HG03378 (cell line): ENCODE results near the gene KIT.

Experiments used
- ATAC-seq: cut with Tn5 transposase; IDR thresholded peaks from one replicate; pipeline ENCODE4 v1.9.1; 2021; ENCODE audit warnings: mild to moderate bottlenecking, moderate library complexity; ENCODE audit not compliant: unreplicated experiment

KIT gene

DNA sequence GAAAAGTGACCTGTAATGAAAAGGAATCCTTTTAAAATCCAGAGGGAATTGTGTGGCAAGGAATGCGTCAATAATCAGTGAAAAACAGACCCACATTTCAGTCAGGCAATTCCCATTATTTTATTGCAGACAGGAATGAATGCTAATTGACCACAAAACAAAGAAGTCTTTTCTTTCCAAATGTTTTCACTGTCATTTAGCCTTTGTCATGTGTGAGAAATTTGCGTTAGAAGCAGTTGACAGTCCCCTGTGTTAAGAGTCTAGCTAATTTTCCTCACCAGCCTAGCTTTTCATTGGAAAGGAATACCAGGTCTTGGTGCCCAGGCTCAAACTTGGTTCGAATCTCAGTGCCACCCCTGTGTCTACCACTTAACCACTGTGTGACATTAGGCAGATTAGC is 83.4 kb downstream of the KIT start:
- ATAC-seq, result no peak

DNA sequence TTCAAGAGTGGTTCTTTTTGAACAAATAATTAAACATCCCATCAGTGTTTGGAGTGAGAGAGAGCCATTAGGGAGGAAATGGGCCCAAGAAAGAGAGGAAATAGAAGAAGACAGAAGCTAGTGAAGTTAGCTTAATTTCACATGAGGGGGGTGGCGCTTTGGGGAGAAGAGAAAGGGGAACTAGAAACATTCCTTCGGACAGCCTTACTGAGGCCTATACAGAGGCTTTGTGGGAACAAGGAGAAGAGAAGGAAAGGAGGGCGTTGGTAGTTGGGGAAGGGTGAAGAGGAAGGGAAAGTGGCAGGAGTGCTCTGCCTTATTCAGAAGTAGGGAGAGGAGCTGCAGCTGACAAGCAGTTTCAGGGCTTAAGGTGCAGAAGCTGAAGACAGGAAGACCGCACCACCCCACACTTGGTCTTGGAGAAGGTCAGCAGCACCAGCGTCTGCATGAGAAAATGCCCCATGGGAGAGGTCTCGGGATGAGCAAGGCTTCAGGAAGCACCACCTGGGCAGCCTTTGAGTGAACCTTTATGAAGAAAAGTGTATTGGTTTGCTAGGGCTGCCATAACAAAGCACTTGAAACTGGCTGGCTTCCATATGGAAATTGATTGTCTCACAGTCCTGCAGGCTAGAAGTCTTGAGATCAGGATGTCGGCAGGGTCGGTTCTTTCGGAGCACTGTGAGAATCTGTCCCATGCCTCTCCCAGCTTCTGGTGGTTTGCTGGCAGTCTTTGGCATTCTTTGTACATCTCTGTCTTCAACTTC is 85.1 kb downstream of the KIT start:
- ATAC-seq, result no peak

DNA sequence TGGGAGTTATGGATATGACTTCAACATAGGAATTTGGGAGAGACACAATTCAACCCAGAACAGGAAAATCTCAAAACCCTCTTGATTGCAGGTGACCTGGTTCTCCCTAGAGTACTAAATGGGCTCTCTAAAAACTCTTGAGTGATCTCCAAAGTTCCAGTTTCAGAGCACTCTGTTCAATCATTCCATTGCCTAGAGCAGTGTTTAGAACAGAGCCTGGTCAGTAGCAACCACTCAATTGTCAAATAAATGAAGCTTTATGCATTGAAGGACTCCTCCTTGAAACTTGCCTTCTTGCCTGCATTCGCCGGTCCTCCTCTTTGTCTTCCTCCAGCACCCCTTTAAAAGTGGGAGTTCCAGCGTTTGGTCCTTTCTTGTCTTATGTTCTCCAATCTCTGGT is 85.8 kb downstream of the KIT start:
- no peak for ATAC-seq

DNA sequence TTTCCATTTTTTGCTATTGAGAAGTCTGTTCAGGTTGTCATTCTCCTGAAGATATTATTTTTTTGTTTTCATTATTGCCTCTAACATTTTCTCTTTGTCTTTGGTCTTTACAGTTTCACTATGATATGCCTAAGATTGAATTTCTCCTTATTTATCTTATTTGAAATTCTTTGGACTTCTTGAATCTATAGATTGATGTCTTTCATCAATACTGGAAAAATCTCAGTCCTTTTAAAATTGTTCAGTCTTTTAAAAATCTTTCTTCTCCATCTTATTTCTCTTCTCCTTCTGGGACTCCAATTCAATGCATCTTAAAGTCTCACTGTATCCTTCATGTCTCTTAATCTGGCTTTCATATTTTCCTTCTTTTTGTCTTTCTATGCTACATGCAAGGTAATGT is 86.7 kb downstream of the KIT start:
- no peak for ATAC-seq

DNA sequence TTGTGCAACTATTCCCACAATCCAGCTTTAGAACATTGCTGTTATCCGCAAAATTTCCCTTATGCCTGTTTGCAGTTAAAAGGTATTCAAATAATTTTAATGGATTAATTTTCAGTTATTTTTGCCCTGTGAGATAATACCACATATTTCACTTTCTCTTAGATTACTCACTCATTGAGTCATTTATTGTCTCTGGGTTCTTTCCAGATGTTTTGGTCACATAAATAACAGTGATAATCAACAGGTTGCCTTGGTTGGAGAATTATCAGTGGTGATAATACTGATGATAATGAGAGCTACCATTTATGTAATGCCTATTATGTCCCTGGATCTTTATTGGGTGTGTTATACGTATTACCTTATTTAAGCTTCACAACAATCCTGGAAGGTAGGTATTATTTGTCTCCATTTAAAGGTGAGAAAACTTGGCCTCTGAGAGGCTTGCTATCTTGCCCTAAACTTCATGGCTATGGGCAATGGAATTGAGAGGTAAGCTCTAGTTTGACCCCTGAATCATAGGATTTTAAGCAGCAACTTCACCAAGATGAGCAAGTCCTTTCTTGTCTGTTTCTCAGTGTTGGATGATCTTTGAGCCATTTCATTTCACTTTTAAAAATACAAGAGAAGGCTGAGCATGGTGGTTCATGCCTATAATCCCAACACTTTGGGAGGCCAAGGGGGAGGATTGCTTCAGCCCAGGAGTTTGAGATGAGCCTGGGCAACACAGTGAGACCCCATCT is 87.4 kb downstream of the KIT start:
- ATAC-seq, result no peak

DNA sequence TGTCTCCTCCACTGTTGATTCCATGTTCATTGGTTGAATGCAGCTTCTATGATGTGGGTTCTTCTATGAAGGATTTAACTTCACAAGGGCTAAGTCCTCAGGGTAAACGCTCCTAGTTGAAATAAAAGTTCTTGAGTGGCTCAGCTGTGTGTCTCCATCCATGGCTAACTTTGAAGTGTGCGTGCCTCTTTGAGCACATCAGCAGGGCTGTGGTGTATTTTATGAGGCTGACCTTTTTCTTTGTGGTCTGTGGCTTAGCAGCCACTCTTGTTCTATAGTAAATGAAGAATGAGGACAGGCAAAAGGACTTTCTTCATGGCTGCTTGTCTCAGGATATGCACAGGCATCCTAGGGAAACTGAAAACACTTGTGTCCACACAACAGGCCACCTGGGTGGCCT is 88.5 kb downstream of the KIT start:
- ATAC-seq, result peak; percentile 76

DNA sequence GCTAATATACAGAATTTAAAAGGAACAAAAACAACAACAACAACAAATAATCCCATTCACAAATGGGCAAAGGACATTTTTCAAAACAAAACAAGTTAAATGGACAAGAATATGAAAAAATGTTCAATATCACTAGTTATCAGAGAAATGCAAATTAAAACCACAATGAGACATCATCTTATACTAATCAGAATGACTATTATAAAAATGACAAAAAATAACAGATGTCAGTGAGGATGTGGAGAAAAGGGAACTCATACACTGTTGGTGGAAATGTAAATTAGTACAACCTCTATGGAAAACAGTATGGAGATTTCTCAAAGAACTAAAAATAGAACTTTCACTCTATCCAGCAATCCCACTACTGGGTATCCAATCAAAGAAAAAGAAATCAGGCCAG is 92.6 kb downstream of the KIT start:
- ATAC-seq, result no peak

DNA sequence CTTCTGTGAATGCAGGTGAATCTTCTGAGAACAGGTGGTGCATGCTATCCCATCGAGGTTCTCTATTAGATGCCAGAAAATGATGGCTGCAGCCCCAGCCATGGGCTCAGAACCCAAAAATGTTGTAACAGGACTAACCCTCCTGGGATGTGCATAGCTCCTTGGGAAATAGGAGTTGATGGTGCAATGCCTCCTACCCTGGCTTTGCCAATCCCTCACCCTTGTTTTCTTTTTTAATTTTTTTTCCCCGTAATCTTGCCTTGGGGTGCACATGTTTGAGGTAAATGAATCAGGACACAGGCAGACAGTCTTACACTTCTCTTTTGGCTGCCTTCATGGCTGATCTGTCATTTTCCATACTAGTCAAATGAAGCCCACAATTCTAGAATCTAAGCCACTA is 96.6 kb downstream of the KIT start:
- ATAC-seq, result no peak

DNA sequence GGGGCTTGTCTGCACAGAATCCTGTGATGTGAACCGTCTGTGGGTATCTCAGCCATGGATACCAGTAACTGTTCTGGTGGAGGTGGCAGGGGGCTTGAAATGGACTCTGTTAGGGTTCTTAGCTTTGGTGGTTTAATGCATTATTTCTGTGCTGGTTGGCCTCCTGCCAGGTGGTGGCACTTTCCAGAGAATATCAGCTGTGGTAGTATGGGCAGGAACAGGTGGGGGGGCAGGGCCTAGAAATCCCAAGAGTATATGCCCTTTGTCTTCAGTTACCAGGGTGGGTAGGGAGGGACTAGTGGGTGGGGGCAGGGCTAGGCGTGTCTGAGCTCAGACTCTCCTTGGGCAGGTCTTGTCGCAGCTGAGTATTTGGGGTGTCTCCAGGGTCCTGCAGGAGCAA is 106.7 kb downstream of the KIT start:
- no peak for ATAC-seq

DNA sequence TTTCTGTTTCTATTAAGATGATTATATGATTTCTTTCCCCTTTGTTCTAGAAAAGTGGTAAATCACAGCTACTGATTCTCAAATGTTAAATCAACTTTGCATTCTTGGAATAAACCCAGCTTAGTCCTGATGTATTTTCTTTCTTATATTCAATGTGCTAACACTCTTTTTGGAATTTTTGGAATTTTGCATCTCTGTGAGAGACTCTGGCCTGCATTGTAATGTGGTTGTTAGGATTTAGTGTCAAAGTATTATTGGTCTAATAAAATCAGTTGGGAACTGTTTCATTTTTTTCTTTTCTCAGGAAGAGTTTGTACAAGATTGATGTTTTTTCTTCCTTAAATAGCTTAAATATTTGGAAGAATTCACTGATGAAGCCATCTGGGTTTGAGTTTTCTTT is 109.6 kb downstream of the KIT start:
- ATAC-seq, result no peak

DNA sequence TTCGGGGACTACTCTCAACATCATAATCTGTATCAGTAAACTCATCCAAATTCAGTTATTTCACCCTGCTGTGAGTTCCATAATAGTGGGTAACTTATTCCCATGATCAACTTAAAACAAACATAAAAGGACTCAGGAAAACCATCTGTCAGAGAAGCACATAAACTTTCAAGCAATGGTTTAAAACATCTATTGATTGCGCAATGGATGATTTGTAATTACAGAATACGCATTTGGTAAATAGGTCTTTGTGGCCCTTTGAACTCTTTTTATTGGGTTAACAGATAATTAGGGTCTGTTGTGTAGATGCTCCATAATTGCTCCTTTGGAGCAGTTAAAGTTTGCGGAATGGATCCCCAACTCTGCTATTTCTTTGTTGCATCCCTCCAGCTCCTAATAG is 115.3 kb downstream of the KIT start:
- ATAC-seq, result no peak

DNA sequence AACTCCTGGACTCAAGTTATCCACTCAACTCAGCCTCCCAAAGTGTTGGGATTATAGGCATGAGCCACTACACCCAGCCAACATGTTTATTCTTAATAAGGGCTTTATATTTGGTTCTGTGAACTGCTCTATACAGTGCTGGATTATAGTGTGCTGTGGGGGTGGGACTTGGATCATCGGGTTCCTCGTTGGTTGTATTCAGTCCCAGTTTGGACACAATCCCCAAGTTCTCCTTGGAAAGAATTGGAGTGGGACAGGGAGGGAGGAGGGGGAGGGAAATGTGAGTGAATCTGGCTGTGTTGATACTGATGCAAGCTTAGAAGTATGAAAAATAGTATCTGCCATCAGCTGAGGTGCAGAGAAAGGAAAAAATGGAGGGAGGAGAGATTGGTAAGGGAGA is 121.3 kb downstream of the KIT start:
- no peak for ATAC-seq

DNA sequence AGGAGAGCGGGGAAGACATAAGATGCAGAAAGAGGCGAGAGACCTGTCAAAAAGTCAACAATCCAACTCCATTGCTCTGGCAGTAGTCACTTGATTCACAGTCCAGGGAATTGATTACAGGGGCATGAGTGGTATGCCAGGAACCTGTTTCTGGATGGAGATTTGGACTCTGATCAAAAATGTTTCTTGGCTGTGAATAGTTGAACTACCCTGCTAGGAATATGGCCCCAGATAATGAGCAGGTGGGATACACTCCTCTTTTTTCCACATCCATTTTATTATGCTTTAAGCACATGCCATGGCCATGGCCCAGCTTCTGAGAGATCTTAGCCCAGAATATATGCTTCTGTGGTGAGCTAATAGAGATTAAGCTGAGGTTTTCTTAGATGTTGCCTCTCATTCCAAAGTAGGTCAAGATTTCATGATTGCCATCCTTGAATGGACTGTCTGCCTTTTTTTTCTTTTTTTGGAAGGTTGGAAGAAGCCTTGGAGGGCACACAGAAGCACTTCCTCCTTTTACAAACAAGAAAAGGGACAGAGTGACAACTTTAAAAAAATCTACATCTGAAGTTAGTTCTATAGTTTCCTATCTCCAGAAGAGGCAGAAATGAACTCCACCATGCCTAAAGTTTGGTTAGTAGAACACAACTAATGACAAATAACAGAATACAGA is 121.9 kb downstream of the KIT start:
- no peak for ATAC-seq

DNA sequence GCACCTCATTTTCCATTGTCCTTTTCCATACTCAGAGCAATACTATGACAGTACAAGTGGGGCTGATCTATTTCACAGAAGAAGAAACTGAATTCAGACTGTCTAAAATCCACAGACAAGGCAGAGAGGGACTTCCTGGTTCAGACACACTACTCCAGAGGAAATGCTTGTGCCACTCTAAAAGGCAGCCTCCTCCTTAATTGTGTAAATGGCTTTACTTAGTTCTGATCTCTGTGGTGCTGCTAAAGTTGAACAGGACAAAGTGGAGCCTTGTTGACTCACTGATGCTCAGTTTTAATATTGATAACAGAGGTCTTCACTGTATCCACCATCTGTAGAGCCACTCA is 122.4 kb downstream of the KIT start:
- ATAC-seq, result no peak

DNA sequence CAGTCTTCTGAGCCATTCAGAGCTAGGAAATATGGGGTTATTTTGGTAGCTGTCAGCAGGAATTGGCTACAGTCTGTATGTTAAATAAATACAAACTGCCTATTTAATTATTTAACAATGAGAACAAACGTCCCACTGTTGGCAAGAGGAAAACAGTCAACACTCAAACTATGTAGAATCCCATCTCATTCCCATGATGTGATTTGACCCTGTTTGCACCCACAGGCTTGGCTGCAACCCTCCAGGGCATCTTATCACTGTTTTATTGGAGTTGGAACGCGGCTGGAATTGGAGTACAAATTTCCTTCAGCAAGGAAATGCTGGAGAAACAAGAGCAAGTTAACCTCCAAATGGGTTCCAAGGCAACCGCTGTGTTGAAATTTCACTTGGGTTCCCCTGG is 124.0 kb downstream of the KIT start:
- ATAC-seq, result no peak

DNA sequence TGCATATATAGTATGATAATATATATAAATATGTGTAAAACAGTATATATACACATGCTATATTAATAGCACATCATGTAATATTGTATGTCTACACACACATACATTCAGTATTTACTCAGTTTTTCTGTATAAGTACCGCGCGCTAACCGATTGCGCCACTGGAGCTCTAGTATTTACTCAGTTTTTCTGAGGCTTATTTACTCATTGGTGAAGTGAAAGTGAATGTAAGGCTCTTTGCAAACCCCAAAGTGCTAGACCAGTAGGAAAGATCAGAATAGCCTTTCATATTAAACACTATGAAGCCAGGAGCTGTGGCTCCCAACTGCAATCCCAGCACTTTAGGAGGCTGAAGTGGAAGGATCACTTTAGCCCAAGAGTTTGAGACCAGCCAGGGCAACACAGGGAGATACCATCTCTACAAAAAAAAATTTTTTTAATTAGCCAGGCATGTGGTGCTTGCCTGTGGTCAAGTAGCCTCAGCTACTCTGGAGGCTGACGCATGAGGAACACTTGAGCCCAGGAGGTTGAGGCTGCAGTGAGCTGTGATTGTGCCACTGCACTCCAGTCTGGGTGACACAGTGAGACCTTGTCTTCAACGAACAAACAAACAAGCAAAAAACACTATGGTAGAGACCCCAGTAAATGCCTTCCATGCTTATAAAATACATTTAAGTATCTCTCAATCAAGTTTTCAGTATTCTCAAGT is 125.8 kb downstream of the KIT start:
- ATAC-seq, result no peak

DNA sequence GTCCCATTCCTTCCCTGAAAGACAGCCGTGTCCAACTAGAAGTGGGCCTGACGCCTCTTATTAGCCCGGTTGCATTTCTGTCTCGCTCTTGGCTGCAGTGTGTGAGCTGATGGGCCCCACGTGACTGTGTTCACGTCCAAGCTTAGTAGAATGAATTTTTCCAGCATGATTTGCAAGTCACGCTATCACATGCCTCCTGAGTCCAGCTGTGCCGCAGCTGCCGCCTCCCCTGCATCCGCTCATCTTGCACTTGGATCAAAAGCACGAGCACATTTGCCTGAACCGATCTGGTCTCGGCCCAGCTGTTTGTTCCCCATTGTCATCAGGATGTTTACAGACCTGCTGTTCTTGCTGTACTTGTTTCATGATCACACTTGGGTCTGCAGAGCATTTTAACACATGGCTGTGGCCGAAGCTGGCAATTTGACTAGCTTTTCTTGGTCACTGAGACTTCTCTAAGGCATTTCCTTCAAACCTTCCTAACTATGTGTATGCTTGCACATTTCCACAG is 126.5 kb downstream of the KIT start:
- ATAC-seq, result no peak
